Left renal cortex interstitium (tissue), 4 donors: ENCODE data around the gene PSORS1C1. TPM values are rescaled to one million over a fixed set of nuclear protein-coding genes. Genes with fewer than 3 reads are reported as not detected.
"Not testable (repeated sequence)": the region's sequence is repeated elsewhere in the genome, so short reads cannot be mapped to it uniquely, and the experiment has no call there.

Experiments
- DNase-seq, 4 donors: peaks; one replicate each; pipeline ENCODE4 v3.0.0-alpha.2; 2013; ENCODE audit warnings: low read depth in 4 of 4, low spot score in 2 of 4, missing footprints in 1 of 4
- polyA plus RNA-seq, 4 donors: library from polyadenylated mRNA; unstranded; fragments of 120-200 nt; gene quantifications; one replicate each; pipeline ENCODE4 v1.2.1, GENCODE V29; 2013; ENCODE audit not compliant: insufficient read length in 4 of 4

PSORS1C1 gene, protein sequence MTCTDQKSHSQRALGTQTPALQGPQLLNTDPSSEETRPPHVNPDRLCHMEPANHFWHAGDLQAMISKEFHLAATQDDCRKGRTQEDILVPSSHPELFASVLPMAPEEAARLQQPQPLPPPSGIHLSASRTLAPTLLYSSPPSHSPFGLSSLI
- polyA plus RNA-seq, result under 1 TPM in 3 of 4 donors, not detected in 1; 0.05 to 0.34 (median 0.21) TPM

DNA sequence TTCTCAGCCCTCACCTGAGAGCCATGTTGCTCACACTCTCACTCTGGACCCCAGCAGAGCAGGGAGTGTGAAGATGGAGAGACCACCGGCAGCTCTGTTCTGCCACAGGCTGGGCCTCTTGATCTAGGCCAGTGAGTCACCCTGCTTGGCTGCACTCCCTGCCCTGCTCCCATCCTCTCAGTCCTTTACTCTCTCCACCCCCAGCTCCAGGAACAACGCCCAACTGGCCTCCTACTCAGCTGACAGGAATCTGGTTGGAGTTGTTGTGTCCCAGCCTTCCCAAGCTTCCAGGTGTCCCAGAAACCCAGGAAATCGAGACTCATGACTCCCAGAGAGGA lies at the start of gene PSORS1C1:
Gene PSORS1C1, plus strand, starts transcription at position 260 of the 338 bp plus-strand sequence. CDS start 14,833 bp downstream, outside the sequence.
- no peak for DNase-seq

DNA sequence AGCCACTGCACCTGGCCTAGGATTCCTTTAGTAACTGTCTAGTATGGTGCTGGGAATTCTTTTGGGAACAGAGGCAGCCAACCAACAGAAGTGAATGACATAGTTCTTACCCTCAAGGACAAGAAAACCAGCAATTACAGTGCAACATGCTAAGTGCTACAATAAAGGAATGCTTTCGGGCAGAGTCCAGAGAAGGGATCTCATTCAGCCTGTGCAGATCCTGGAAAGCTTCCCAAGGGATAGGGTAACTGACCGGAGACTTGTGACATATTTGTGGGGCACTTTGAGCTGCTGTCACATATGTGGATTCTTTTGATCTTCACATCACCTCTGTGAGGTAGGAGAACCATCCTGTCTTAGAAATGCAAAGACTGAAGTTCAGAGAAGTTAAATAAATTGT lies 49.0 kb upstream of the PSORS1C1 start:
- DNase-seq, result no peak

DNA sequence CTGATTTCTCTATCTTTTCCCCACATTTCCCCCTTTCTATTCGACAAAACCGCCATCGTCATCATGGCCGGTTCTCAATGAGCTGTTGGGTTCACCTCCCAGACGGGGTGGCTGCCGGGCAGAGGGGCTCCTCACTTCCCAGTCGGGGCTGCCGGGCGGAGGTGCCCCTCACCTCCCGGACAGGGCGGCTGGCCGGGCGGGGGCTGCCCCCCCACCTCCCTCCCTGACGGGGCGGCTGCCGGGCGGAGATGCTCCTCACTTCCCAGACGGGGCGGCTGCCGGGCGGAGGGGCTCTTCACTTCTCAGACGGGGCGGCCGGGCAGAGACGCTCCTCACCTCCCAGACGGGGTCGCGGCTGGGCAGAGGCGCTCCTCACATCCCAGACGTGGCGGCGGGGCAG lies 47.6 kb upstream of the PSORS1C1 start:
- DNase-seq, result not testable (repeated sequence)

DNA sequence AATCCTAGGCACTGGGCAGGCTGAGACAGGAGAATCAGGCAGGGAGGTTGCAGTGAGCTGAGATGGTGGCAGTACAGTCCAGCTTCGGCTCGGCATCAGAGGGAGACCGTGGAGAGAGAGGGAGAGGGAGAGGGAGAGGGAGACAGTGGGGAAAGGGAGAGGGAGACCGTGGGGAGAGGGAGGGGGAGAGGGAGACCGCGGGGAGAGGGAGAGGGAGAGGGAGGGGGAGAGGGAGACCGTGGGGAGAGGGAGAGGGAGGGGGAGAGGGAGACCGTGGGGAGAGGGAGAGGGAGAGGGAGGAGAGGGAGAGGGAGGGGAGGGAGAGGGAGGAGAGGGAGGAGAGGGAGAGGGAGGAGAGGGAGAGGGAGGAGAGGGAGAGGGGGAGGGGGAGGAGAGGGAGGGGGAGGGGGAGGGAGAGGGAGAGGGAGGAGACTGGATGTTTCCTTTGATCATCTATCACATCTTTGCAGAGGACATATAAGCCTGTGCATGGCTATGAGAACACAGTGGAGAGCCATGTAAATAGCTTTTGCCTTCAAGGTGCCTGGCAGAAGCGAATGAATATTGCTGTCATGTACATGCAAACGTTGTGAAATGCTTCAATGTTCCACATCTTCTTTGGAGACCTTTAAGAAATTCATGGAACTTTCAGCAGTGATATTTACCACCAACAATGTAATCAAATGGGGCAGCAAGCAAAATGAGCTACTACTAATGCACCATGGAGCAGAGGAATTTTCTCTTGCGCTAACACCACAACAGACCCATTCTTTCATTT lies 46.5 kb upstream of the PSORS1C1 start:
- not testable (repeated sequence) for DNase-seq

DNA sequence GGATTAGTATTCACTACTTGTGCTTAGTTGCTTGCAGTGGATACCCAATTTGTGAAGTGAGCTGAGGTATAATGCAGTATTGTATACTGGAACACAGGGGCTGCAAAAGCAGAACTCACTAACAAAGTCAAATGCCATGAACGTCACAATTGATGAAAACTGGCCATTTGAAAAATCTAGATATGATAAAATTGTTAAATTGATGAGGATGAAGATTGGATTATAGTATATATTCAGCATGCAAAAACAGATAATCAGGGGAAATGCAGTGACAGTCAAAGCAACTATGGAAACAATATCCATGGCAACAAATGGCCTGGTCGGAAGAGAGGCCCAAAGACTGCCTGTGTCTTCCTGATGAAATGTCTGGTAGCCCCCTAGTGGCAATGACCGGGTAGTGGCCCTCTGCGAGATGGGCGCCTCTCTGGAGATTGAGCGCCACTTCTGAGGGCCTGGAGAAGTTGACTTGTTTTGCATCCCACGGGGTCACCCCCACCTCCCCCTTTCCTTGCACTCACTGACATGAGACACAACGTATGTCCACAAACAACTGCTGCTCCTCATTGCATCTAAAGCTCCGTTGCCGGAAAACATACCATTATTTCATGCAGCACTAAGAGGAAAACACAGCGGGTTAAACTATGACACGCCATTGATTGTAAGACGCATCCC lies 45.8 kb upstream of the PSORS1C1 start:
- DNase-seq, result peak in 2 of 4 donors; percentile 65 to 80

DNA sequence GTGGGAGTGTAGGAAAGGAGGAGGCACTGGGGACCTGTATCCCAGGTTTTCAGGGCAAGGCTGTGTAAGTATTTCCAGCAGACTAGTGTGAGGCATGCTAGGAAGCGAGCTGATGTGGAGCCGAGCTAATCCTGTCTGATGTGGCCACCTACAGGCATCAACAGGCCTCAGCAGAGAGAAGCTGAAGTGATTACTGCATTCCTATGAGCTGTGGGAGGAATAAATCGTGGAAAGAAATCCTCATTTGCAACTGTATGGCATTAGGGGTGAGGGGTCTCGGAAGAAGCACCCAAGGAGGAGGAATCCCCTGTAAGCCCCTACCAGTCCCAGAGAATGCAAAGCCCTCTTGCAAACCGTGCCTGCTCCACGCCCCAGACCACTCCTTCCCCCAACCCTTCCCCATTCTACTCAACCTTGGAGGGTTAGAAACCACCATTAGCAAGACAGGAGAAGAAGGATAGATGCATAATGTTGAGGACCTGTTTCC lies 43.8 kb upstream of the PSORS1C1 start:
- DNase-seq, result peak in 1 of 4 donors; percentile 57

DNA sequence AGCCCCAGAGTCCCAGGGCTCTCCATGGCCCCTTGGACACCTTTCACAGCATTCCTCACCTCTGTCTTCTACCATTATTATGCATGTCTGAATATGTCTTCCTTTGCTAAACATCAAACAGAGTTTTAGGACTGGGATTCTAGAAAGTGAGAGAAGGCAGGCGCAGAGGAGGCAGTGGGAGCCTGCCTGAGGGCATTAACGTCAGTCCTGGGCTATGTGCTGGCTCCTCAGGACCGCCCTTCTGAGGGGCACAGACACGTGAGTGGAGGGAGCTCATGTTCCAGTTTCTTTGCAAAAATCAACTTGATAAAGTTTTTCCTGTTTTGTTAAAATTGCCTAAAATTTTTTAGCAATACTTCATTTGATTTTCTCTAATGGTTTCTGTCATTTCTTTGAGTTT lies 40.2 kb upstream of the PSORS1C1 start:
- no peak for DNase-seq

DNA sequence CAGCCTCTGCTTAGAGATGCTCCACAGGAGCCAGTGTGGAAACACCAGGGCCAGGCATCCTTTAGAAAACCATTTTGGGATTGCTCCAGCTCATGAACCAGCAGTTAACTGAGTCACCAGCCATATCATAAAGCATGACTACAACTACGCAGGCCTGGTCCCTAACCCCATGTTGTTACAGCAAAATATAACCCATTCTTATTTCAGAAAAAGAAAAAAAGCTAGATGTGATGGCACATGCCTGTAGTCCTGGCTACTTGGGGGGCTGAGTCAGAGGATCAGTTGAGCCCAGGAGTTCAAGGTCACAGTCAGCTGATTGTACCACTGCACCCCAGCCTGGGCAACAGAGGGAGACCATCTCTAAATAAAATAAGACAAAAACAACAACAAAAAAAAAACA lies 39.1 kb upstream of the PSORS1C1 start:
- no peak for DNase-seq

DNA sequence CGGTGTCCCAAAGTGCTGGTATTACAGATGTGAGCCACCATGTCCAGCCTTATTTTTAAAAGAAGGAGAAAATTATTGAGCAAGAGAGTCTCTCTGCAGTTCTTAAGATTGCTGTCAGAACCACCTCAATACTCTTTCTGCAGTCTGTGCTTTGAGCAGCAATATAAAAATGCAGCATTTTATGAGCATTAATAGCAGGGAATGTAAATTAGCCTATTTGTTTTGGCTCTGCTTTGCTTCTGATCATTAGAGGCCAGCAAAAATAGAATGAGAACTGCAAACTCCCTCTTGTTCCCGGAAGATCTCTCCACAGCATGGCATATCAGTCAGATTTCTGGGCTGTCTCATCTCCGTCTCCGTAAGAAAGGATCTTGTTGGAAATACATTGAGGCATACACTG lies 38.0 kb upstream of the PSORS1C1 start:
- no peak for DNase-seq

DNA sequence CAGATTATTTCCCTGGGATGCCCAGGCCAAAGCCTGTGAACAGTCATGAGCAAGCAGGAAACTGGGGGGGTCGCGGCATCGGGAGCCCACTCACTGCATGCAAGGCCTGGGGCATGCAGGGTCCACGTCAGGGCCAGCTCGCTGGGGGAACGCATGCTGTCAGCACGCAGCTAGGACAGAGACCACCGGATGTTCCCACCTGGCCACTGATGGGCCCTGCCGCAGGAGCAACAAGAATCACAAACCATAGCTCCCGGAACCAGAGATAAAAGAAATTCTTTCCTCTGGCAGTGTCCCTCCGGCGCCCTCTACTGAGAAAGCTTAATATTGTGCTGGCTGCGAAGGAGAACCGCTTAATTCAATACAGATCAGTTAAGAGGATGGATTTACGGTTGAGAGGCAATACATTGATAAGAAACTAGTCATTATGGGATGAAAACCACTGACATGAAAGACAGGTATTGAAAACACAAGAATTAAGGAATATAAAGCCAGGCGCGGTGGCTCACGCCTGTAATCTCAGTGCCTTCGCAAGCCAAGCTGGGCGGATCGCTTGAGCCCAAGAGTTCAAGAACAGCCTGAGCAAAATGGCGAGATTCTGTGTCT lies 34.8 kb upstream of the PSORS1C1 start:
- DNase-seq, result peak in 1 of 4 donors; percentile 64

DNA sequence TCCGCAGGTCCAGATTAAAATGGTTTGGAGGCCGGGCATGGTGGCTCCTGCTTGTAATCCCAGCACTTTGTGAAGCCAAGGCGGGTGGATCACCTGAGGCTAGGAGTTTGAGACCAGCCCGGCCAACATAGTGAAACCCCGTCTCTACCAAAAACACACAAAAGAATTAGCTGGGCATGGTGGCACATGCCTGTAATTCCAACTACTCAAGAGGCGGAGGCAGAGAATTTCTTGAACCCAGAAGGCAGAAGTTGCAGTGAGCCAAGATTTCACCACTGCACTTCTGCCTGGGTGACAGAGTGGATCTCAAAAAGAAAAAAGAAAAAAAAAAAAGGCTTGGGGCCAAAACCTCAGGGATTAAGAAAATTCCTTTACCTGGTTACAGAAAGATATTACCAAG lies 32.7 kb upstream of the PSORS1C1 start:
- no peak for DNase-seq

DNA sequence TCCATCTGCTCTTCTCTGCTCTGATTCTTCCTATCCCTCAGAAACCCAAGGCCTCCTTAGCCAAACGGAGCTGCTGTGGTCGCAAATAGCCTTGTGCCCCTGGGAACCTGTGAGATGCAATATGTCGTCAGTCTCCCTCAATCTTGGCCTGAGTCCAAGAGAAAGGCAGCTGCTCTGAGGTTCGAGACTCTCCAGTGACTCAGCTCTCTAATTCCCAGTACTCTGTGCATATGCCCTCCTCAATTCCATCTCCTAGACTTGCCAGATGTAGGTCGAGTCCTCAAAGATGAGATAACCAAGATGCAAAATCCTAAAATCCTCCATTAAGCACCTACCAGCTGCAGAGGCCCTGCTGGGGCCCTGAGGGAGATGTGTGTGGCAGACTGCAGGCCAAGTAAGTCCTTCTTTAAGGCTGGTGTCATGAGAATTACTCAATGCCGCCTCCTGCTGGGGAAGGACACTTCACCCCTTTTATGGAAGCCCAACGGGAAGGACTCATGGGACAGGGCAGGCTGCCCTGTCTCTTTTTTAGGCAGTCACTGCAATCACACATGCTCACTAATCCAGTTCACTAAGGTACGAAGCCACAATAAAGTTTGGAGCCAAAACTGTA lies 30.8 kb upstream of the PSORS1C1 start:
- DNase-seq, result no peak

DNA sequence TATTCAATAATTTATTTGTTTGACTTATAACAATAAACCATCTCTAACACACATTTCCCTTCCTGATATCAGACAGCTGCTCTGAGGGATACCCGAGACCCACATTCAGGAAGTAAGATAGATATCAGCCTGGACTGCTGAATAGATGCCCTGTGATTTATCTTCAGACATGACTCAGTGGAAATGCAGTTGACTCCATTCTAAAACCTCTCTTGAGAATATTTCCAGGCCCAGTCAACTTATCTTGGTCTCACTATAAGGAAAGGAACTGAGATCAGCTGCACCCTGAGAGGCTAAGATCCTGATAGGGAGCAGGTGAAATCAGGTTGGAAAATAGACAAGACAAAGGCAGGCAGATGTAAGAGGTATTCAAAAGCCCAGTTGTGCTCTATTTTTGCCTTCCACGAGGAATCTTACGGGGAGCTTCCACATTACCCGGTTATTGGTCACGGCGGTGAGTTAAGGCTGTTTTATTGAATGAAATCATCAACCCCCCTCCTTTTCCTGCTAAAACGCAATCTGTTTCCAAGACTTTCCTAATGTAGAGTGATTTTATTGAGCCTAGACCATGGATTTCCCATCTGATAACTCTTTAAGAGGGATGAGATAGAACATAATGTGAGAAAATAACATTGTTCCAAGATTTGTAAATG lies 27.7 kb upstream of the PSORS1C1 start:
- DNase-seq, result no peak

DNA sequence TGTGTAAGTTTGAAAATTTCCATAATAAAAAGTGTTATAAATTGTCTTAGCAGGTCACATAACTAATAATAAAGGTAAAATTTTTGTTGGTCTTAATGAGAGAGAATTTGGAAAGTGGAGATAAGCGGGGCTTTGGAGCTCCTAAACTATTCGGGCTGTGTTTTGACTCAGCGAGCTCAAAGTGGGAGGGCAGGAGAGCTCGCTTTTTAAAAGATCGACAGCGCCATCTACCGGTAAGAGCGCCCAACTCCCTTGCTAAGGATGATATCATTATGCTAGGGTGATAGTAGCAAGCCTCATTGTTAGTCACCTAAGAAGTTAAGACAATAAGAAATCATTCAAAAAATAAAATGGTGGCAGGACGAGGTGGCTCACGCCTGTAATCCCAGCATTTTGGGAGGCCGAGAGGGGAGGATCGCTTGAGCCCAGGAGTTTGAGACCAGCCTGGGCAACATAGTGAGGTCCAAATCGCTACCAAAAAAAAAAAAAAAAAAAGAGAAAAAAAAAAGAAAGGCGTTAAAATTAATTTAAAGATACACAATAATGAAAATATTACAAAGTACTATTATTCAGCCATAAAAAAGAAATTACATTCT lies 27.0 kb upstream of the PSORS1C1 start:
- DNase-seq, result peak in 3 of 4 donors; percentile 70 to 86 (median 70)

DNA sequence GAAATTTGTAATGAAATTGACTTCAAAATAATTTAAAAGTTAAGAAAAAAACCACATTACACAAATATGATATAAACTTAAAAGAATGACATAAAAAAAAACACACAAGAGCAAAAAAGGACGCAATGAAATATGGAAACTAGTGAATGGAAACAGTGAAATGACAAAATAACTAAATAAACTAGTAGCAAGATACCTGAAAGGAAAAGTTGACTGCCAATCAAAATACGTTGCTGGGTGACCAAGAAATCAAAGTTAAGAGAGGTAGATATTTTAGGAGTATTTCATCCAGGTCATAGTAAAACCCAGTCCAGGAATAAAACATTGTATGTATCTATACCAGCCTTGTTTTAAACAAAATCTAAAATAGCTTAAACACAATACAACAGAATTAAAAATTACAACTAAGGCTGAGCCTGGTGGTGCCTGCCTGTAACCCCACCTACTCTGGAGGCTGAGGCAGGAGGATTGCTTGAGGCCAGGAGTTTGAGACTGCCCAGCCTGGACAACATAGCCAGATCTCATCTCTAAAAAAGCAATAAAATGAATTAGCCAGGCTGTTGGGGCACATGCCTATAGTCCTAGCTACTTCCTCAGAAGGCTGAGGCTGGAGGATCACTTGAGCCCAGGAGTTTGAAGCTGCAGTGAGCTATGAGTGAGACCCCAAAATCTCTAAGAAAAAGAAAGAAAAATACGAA lies 24.2 kb upstream of the PSORS1C1 start:
- DNase-seq, result no peak

DNA sequence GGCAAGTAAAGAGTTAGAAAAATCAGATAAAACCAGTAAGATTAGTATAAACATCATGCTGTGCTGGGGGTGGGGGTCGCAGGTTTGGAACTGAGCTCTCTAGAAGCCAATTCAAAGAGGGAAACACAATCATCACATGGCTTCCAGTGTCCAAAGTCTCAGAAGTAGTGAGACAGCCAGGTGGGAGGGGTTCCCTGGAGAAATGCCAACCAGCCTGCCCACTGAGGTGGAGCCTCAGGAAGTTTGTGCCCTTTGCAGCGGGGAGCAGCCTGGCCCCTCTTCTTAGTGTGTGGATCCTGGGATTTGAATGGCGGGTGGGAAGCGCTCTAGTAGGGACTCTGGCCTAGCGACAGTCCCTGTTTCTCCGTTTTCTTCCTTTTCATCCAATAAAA lies 23.6 kb upstream of the PSORS1C1 start:
- no peak for DNase-seq

DNA sequence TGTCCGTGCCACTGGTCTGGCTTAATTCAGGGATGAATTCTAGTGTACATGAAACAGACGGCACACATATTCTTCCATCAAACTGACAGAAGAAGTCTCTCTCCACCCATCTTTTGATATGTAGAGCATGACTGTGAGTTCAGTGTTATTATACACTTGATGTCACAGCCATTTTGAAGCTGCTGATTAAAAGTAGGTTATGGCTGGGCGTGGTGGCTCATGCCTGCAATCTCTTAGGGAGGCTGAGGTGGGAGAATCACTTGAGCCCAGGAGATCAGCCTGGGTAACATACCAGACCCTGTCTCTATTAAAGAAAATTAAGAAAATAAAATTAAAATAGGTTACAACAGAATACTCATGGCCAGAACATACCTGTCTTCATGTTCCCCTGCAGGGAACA lies 22.9 kb upstream of the PSORS1C1 start:
- DNase-seq, result no peak

DNA sequence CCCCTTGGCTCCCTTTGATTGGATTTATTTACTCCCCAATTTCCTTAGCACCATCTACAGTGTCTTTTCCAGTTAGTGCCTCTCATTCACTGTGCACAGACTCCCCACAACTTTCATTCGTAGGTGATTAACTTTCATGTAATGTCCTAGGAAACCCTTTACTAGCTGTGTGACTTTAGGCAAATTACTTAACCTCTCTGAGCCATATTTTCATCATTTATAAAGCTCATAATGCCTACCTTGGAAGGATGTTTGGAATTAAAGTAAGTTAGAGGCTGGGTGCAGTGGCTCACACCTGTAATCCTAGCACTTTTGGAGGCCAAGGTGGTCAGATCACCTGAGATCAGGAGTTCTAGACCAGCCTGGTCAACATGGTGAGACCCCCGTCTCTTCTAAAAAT lies 22.4 kb upstream of the PSORS1C1 start:
- no peak for DNase-seq

DNA sequence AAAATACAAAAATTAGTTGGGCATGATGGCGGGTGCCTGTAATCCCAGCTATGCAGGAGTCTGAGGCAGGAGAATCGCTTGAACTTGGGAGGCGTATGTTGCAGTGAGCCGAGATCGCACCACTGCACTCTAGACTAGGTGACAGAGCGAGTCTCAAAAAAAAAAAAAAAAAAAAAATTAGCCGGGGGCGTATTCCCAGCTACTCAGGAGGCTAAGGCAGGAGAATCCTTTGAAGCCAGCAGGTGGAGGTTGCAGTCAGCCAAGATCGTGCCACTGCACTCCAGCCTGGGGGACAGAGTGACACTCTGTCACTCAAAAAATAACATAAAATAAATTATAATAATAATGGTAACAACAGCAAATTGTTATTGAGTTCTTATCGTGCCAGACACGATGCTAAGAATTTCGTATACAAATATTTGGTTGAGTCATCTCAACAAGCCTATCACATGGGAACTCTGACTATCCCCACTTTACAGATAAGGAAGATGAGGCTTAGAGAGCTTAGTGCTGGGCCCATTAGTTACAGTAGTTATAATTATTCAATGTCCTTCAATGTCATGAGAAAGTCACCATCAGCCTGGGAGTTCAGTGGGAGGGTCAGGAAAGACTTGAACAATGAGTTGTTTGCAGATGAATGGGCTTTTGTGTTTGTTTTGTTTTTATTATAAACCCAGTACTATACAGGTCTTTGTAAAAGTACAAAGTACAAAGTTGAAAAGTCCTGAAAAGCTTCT lies 21.7 kb upstream of the PSORS1C1 start:
- no peak for DNase-seq
